Stimulated activated CD4-positive, alpha-beta T cell treated with anti-CD3 and anti-CD28 coated beads, Interleukin-4, amount 100 ng/mL, for 1 hour (primary cell): Measurements from ENCODE around the gene OR10K1.
"Not testable (repeated sequence)": the region's sequence is repeated elsewhere in the genome, so short reads cannot be mapped to it uniquely, and the experiment has no call there.

Experiments used
- DNase-seq: peaks from one replicate; pipeline ENCODE4 v3.0.0-alpha.2; 2020

Gene OR10K1, protein sequence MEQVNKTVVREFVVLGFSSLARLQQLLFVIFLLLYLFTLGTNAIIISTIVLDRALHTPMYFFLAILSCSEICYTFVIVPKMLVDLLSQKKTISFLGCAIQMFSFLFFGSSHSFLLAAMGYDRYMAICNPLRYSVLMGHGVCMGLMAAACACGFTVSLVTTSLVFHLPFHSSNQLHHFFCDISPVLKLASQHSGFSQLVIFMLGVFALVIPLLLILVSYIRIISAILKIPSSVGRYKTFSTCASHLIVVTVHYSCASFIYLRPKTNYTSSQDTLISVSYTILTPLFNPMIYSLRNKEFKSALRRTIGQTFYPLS

DNA sequence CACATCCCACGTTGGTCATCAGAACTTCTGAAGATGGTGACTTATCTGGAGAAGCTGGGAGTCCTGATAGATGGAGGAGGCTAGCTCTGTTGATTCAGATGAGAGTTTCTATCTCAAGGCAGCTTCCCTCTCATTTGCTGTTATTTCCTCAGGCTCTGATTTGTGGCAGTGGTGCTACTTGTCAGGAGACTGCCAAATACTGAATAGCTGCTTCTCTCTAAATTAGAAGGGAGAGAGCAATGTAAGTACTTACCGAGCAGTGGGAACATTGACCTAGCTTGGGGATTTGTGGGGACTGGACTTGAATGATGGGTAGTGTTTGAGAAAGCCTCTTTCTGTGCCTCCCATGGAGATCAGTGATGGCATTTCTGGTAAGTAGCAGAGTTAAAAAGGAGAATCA lies at the start of gene OR10K1:
Gene OR10K1, plus strand, starts transcription at position 301 of the 400 bp plus-strand sequence. CDS start 3,728 bp downstream, outside the sequence.
- no peak for DNase-seq

DNA sequence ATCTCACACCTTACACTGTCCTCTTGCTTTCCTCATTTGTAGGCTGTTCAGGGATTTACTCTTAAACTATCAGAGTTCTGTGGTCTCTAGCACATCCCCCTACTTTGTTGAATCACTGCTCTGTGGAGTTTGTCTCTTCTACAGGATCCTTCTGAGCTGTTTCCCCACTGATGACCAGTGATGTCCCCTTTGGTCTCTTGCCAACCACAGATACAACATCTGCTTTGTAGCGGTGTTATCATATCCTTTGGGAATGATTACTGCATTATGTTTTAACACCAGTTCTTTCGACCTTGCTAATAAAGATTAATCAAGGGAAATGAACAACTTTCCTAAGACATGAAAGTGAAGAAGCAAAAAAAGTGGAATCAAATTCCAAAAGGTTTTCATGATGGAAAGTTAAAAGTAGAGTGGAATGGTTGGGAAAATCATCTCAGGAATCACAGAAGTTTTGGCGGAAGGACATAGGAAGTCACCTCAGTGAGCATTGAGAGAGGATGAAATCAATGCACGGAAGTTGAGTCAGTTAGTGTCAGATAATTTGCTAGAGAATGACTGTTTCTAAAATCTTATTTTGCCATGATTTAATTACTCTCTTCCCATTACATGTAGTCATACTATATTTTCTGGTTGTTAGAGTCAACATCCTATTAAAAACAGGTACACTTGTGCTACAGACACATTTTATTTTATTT lies 46.8 kb upstream of the OR10K1 start:
- no peak for DNase-seq

DNA sequence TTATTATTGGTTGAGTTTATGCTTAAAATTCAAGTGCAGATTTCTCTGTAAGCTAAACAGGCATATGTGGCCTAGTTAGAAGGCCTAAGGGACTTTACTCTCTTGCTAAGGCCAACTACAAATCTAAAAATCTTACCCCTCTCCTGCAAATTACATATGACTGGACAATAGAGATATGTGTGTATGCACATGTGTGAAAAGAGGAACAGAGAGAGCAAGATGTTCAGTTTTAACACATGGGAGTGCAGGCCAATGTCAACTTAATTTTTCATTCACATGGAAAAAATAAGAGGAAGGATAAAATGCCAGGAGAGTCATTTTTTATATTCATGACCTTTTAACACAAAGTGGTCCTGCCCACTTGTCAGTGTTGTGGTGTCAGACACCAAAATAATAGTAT lies 44.0 kb upstream of the OR10K1 start:
- no peak for DNase-seq

DNA sequence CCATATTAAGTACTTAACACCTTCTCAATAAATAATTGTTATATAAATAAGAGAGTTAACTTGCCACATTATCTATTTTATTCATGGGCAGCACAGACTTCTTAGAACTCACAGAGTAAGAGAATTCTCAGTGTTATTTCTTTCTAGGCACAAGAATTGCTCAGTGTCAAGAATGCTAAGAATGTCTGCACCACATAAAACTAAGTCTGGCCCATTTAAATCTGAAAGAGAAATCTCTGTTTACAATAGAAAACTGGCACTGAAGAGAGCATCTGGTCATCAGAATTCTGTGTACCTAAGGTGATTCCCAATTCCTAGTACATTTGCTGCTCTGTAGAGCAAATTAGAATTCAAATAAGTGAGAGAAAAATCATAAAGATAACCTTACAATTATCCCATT lies 39.4 kb upstream of the OR10K1 start:
- DNase-seq, result no peak

DNA sequence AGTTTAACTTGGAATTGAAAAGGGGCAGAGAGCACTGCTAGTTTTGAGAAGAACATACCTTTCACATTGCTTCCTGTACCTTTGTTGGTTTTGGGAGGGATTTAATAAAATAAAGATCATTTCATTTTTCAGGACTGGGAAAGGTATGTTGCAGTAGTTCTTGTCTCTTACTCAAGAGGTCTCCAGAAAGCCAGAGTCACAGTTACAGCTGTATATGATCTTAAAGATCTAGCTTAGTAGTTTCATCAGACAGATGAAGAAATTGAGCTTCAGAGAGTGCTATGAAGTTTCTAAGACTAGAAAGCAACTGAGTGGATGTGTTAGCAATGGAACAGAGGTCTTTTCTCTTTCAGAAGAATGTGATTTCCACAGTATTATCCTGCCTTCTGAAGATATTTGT lies 36.6 kb upstream of the OR10K1 start:
- no peak for DNase-seq

DNA sequence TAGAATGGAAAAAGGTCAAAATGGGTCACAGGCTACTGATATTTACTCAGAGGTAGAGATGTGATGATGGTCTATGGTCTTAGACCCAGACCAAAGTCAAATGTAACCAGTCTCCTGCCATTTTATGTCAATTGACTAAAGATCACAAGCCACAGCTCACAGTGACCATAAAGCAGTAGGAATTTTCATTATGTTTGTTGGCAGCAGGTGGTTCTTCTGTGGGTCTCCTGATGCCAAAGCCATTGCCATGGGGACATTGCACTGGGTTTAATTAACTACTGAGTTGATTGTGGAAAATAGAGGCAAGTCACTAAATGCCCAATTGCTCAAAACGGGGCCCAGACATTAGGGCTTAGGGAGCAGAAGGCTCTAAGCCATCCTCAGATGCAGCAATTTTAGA lies 35.5 kb upstream of the OR10K1 start, which contains the start of gene OR10K2:
Gene OR10K2, minus strand, starts transcription at position 101 of the 400 bp plus-strand sequence. CDS start 5,371 bp downstream, outside the sequence.
- no peak for DNase-seq

DNA sequence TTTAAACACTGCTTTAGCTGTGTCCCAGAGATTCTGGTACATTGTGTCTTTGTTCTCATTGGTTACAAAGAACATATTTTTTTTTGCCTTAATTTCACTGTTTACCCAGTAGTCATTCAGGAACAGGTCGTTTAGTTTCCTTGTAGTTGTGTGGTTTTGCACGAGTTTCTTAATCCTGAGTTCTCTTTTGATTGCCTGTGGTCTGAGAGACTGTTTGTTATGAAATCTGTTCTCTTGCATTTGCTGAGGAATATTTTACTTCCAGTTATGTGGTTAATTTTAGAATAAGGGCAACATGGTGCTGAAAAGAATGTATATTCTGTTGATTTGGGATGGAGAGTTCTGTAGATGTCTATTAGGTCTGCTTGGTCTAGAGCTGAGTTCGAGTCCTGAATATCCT lies 31.5 kb upstream of the OR10K1 start:
- not testable (repeated sequence) for DNase-seq

DNA sequence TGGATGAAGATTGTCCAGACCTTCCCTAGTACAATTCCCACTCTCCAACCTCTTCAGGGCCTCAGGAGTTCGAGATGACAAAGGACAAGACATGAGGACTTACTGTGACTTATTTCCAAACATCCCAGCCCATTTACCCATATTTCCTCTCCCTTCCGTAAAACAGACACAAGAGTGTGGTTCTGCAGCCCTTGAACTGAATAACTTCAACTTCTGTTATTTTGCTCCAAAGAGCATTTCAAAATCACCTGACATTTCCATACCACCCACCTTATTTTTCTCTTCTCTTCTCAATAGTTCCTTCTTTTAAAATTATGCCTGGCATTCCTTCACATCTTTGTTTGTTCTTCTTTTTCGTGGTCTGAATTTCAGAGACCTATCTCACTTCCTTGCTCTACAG lies 26.9 kb upstream of the OR10K1 start:
- DNase-seq, result no peak

DNA sequence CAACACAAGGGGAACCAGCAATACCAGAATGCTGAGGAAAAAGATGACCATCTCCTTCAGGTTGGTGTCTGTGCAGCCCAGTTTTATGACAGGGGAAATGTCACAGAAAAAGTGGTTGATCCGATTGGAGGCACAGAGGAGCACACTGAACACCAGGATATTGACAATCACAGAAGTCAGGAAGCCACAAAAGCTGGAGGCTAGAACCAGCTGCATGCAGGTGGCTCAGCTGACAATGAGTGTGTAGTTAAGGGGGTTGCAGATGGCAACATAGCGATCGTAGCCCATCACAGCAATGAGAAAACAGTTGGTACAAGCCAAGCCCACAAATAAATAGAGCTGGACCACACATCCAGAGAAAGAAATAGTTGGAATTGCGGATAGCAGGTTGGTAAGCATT lies 16.3 kb upstream of the OR10K1 start:
- DNase-seq, result no peak

DNA sequence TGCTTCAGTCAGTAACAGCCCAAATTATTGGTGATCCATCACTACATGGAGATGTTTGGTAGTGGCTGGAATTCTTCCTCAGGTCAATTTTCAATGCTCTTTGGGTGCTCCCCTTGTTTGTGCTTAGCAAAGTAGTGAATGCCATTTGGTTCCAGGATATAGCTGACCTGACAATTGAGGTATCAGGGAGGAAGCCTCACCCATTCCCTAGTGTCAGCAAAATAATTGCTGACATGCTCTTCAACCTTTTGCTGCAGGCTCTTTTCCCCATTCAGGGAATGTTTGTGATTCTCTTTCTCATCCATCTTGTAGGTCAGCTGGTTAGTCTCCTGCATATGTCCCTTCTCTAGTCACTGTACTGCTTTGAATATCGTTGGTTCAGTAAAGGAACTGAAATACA lies 7.1 kb upstream of the OR10K1 start:
- DNase-seq, result no peak

DNA sequence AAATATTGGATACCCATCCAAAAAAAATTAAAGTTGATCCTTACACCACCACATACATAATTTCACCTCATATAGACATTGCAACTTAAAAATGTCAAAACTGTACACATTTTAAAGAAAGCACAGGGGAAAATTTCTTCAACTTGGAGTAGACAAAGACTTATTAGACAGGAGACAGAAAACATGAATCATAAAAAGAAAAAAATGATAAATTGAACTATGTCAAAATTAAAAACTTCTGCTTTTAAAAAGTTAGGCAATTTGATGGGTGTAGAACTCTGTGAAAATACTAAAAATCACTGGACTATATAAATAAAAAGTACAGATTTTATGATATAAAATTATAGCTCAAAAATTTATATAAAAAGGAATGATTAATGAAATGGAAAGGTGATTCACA lies 4.4 kb upstream of the OR10K1 start:
- DNase-seq, result no peak

DNA sequence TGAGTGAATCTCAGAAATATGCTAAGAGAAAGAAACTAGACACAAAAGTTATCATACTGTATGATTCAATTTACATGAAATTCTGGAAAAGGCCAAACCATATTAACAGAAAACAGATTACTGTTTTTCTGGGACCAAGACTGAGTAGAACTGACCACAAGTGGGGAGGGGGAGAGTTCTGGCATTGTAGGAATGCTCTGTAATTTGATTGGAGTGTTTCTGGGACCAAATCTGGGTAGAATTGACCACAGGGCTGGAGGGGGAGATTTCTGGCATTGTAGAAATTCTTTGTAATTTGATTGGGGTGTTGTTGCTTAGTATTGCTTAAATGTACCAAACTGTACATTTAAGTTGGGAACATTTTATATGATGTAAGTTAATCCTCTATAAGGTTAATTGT lies 3.4 kb upstream of the OR10K1 start:
- no peak for DNase-seq

DNA sequence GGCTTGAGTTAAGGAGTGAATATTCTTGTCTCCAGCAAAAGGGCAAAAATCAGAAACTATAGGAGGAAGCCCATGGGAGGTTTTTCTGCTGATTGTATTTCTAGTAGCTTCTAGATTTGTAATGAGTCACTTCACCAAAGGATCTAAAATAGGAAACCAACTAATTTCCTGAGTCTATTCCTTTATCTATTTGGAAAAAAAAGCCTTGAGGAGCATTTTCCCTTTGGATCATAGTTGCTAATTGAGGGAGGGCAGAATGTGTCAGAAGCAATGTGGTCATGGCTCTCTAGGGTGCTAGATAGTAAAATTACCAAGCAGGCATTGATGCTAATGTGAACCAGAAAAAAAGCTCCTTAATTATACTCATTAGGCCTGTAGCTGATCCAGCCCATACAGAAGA lies 10.3 kb downstream of the OR10K1 start, which contains the start of gene OR10R2:
Gene OR10R2, plus strand, starts transcription at position 301 of the 400 bp plus-strand sequence. CDS start 106 bp downstream, outside the sequence.
- no peak for DNase-seq

DNA sequence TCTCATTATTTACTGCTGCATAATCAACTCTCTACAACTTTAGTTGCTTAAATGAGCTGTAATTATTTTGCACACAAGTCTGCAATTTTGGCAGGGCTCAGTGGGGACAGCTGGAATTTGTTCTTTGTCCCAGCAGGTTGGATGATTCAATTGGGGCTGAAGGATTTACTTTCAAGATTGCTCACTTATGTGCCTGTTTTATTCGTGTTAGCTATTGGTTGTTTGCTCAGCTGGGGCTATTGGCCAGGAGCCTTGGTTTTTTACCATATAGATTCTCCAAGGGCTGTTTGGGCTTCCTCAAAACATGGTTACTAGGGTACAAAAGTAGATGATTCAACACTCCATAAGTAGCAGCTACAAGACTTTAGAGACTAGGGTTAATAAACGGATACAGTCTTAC lies 23.8 kb downstream of the OR10K1 start:
- DNase-seq, result no peak

DNA sequence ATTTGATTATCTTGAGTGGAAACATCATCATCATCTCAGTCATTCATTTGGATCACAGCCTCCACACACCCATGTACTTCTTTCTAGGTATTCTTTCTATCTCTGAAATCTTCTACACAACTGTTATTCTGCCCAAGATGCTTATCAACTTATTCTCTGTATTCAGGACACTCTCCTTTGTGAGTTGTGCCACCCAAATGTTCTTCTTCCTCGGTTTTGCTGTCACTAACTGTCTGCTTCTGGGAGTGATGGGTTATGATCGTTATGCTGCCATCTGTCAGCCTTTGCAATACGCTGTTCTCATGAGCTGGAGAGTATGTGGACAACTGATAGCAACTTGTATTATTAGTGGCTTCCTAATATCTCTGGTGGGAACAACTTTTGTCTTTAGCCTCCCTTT lies 29.7 kb downstream of the OR10K1 start:
- no peak for DNase-seq

DNA sequence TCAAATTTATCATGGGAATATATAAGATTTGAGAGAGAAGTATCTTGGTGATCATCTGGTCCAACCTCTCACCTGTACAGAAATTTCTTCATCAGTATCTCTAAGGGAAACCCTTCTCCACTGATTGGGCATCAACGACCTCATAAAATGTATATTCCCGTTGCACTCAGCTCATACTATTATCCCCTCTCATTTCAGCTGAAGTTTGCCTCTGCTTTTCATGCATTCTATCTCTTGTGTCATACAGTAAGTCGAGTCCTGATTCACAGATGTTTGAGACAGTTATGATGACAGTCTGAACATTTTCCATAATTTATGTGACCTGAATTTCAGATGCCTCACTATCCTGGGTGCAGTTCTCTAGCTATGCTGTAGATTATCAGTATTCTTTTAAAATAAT lies 31.4 kb downstream of the OR10K1 start:
- no peak for DNase-seq

DNA sequence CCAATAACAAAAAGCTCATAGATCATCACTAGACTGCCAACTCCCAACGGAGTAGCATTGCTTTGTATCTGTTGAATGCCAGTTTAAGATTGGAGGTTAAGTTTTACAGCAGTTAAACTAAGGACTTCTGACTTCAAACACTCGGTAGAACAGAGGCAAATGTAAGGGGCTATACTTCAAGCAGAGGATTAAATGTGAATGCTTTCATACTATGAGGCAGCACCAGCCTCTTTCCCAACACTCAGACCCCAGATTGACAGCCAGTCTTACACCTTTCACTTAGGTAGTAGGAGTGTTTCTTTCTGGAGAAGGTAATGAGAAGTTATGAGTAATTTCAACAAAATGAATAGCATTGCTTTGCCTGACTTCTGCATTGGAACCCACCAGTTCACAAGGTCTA lies 33.2 kb downstream of the OR10K1 start:
- no peak for DNase-seq

DNA sequence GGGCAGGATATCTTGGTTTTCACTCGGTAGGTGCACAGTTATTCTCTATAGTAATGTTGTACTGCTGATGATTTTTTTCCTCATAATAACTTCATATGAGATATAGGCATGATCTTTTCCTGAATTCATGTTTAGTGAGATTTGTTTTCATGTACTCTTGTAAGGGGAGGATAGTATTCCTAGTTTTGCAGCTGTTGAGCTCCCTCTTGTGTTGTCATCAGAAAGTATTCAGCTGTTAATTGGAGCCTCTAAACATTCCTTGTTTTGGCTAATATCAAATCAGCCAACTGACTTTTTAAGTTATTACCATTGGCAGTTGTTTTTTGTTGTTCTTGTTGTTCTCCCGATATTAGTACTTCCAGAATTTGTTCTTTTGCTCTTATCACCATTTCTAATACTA lies 34.7 kb downstream of the OR10K1 start:
- no peak for DNase-seq

DNA sequence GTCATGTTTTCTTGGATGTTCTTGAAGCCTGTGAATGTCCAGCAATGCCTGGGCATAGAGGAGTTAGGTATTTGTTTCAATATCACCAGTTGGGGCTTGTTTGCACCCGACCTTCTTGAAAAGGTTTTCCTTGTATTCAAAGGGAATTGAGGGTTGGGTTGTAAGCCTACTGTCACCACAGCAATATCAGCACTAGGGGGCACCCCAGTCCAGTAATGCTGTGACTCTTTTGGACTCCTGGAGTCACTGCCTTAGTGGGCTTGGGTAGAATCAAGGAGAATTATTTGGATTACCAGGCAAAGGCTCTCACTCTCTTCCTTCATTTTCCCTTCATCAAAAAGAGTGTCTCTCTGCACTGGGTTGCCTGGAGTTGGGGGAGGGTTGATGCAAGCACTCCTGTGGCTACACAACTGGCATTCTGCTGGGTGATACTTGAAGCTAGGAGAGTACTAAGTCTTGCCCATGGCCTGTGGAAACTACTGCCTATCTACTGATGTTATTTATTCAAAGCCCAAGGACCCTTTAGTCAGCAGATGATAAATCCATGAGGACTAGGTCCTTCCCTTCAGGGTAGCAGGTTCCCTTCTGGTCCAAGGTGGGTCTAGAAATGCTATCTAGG lies 44.8 kb downstream of the OR10K1 start:
- peak; percentile 36 for DNase-seq

DNA sequence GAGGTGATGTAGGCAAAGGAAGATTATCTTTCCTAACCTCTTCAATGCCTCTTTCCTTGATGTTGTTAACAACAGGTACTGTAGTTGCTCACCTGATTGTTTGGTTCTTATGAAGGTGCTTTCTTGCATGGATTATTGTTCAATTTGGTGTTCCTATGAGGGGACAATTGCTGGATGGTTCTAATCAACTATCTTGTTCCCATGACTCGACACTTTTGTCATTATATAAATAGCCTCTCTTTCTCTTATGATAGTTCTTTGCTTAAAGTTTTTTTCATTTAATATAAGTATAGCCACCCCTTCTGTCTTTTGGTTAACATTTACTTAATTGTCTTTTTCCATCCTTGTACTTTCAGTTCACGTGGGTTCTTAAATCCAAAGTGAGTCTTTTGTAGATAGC lies 45.9 kb downstream of the OR10K1 start:
- no peak for DNase-seq

DNA sequence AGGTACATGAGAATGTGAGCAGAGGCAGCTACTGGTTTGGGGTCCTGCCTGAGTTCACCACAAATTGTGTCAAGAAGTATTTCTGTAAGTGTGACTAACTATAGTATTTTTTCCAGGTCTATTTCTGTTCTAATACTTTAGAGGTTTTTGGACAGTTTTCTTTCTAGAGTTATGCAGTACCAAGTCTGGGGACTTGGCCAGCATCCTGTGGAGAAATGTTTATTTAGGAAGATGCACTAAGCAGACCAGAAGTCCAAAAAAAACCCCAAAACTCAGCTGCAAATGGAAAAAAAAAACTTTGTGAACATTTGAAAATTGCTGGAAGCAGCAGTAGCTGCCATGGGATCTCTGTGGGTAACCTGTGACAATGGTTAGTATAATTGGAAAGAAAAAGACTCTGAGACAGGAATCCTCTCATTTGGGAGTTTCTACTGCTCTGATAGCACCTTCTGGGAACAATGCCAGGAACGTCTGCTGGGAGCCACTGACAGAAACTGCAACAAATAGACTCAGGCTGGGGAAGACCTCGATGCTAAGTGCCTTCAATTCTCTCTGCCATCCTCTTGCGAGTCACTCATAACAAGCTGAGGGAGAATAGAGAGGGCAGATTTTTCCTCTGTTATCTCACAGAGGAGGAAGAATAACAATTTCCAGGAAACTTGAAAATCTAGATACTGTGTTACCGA lies 48.0 kb downstream of the OR10K1 start:
- DNase-seq, result no peak

DNA sequence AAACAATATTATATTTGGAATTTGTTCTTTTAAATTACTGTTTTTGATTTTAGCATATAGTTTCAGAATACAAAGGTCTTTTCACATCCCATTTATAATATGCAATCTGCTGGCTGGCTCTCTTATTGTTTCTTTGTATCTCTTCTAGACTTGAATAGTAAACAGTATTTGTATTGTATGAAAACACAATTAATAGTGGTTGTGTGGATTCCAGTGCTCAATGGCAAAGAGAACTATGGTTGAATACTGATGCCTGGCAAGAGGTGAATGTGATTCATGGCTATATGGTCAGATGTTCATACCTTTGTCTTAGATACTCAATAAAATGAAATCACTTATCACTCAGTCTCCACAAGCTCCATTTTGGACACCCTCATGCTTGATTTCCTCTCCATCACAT lies 55.3 kb downstream of the OR10K1 start:
- DNase-seq, result no peak
